HTERT RPE-1 (cell line): Measurements from ENCODE around the gene PRDM16.

Experiments used
- in situ Hi-C: fragments of 300-500 bp; cut with MboI; formaldehyde crosslinking; loops from 4 replicates; pipeline ENCODE4 v1.14.3; 2020; ENCODE audit warnings: low sequenced_read_pairs

The PRDM16 gene

DNA sequence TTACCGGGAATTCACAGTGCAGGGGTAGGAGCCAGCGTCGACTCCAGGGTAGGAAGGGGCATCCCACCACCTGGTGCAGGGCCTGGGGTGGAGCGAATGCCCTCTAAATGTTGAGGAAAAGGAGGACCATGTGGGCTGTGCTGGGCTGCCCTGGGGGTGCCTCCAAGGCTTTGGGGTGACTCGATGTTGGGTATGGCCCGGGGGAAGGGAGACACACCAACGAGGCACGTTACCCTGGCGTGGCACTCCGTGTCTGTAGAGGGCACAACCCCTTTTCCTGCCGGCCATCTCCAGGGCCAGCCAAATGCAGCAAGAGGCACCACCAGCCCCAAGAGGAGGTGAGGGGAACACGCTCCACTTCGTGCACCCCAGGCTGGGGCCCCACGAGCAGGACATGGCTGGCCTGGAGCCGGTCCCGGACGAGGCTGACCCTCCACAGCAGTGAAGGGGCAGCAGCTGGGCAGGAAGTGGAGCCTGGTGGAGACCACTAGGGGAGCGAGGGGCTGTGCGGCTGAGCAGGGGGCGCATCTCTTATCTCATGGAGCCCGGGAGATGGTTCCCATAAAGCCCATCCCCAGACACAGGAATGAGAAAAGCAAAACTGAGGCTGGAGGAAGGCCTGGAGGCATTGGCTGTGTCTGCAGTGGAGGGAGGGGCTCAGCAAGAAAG is 36.5 kb upstream of the PRDM16 start:
- in situ Hi-C loops, result no loop called here

GRCh38 chr1:3033040-3033789 is 35.8 kb upstream of the PRDM16 start:
- in situ Hi-C loops, result no loop called here

DNA sequence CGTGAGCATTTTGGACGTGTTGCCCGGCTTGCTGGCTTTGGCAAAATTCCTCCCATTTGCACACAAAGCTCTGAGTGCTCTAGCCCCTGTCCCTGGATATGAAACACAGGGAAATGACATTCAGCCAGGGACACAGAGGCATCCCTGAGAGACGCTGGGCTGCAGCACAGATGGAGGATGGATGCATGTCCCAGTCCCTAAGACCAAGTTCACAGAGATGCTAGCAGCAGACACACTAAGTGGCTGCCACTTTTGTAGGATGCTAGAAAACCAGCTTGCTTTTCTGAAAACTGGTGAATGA is 35.3 kb upstream of the PRDM16 start:
- in situ Hi-C loops, result no loop called here

DNA sequence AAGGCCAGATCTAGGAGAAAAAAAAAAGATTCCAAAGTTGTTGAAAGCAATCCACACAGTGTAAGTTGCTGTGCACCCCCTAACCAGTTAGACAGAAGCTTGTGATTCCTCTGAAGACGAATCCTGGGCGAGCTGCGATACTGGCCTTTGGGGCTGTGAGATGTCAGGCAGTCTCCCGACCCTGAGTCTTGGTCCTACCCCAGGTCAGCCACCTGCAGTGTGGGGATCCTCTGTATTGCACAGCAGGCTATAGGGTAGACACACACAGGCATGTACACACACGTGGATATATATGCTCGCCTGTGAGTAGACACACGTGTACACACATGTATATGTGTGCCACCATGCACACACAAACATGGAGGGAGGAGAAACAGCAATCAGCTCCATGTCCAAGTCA is 34.8 kb upstream of the PRDM16 start:
- in situ Hi-C loops, result no loop called here

DNA sequence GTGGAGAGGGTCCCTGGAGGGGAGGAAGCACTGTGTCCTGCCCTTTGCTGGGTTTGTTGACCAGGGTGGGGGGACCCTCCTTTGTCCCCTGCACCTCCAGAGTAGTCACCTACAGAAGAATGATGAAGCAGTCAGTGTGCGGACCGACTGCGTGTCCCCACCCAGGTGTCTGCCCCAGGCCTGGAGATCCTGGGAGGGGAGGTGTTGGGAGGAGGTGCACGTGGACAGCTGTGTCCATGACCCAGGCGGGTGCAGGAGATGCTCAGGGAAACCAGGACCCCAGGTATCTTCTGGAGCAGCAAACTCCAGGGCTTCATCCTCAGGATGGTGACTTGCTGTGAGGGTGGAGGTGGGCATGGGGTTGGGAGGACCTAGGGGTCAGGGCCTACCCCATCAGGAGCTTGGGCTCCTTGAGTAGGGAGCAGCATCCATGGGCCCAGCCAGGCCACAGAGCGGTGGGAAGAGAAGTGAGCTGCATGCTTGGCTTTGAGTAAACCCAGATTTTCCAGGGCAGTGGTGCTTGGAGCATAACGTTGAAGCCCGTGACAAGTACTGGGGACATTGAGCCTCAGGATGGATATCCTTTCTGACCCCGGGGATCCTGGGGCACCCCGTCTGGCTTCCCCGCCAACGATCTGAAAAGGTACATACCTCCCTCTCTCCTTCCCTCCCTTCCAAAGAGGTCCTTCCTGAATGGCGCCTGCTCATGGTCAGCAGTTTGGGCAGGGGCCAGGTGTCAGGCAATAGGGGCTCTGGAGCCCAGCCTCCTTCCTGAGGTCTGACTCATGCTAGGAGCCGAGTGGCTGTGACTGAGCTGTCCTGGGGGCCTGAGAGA is 34.1 kb upstream of the PRDM16 start:
- in situ Hi-C loops, result no loop called here

DNA sequence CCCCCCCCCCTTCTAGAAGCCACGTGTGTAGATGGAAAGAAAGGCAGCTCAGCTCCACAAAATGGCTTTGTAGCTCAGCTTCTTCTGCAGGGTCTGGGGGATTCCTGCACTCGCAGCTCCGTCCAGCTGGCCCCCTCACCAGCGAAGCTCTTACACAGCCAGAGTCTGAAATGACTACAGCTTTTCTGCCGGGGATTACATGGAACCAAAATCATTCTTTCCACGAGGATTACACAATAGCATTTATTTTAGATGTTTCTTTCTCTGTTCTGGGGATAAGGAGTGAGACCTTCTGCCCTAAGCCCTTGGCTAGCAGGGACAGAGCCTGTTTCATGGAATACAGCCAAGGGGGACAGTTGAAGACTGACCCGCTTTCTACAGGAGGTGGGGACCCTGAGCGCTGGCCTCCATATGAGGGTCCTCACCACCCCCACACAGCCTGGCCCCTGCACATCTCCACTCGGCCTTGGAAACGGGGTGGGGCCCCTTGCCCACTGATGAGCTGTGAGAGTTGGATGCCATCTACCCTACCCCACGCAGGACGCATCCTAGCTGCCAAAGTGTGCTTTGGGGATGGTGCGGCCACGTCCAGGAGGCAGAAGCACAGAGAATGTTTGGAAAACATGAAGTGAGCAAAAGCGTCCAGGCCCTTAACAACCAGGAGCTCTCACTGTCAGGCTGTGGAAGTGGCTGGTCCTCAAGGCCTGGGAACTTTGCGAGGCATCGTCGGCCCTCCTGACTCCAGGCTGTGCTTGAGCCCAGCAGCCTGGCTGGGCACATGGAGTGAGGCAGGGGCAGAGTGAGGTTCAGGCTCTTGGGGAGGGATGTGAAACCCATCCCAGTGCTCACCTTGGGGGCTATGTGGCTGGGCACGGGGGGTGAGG is 33.2 kb upstream of the PRDM16 start:
- in situ Hi-C loops, result no loop called here

DNA sequence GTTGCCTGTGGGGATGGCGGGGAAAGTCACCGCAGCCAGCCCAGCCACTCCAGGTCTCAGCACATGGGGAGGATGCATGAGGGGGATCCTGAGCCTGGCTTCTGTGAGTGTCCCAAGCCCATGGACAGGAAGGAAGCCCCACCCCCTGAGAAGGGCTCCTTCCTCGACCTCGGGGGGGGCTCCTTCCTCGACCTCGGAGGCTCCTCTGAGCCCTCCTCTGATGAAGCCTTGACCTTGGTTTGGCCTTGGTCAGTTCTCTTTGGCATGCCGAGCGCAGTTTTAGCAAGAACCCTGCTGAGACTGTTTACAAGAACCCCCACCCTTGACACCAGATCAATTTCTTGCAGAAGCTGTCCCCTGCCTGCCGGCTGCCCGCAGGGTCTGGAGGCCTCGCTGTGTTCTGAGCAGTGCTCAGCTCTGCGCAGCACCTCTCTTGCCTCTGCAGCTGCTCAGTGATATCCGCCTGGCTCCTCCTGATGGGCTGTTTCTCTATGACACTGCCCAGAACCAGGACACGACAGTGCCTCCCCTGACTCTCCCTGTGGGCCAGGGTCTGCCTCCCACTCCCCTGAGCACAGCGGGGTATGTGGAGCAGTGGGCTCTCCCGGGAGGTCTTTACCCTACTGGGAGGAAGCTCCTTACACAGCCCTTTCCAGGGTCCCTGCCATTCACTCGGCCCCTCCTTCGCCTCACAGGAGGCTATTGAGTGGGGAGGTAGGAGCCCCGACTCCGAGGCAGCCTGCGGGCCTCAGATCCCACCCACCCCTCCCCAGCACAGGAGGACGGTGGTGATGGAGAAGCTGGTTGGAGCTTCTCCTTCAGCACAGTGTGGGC is 32.3 kb upstream of the PRDM16 start:
- in situ Hi-C loops, result no loop called here

- in situ Hi-C loops, result no loop called here
These were observed 31.5 kb upstream of the PRDM16 start for GRCh38 chr1:3037281-3038040.

DNA sequence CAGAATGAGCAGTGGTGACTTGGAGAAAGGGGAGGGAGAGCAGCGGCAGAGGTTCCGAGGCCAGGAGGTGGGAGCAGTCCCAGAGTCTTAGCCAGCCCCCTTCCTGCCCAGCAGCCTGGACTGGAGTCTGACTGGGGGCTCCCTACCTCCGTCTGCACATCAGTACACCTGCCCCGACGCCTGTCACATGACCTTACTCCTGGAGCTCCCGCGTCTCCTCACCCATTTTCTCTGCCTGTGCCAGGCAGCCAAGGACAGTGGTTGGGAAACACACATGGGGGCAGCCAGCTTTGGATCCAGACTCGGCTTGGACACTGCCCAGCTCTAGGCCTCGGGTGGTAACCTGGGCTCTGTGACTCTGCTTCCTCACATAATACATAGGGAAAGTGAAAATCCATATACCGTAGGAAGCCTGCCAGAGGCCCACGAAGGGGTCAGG is 30.9 kb upstream of the PRDM16 start:
- in situ Hi-C loops, result no loop called here

- in situ Hi-C loops, result no loop called here
These were observed 30.3 kb upstream of the PRDM16 start for GRCh38 chr1:3038571-3039181.

DNA sequence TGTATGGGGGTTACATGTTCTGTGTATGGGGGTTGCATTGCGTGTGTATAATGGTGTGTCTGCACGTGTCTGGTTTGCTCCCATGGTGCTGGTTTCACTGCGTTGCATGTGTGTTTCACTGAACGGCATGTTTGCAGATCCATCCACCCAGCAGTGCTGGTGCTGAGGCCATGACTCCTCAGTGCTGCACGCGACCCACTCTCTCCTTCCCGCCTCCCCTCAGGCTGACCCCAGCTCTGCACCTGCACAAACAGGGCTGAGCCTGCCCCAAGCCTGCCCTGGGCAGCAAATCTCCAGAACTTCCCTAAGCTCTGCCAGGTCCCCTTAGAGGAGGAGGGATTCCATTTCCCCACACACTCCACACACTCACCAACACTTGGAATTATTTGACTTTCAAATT is 29.0 kb upstream of the PRDM16 start:
- in situ Hi-C loops, result no loop called here

- in situ Hi-C loops, result no loop called here
These were observed 26.5 kb upstream of the PRDM16 start for GRCh38 chr1:3042481-3042880.

GRCh38 chr1:3049164-3049563 is 19.8 kb upstream of the PRDM16 start:
- in situ Hi-C loops, result no loop called here

GRCh38 chr1:3049905-3050304 is 19.1 kb upstream of the PRDM16 start:
- in situ Hi-C loops, result no loop called here

DNA sequence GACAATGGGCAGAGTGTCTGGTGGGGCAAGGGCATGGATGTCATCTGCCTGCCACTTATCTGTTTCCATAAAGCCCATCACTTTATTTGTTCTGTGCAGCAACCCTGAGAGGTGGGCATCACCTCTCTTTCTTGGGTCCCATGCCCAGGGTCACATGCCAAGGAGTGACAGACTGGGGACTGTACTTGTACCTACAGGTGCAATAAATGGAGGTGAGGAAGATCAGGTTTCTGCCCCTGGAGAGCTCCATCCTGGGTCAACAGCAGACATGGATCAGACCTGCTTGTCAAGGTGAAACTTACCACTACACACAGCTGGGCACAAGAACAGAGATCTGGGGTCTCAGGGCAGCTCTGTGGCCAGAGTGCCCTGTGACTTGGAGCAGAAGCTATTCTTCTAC is 18.4 kb upstream of the PRDM16 start:
- in situ Hi-C loops, result no loop called here

DNA sequence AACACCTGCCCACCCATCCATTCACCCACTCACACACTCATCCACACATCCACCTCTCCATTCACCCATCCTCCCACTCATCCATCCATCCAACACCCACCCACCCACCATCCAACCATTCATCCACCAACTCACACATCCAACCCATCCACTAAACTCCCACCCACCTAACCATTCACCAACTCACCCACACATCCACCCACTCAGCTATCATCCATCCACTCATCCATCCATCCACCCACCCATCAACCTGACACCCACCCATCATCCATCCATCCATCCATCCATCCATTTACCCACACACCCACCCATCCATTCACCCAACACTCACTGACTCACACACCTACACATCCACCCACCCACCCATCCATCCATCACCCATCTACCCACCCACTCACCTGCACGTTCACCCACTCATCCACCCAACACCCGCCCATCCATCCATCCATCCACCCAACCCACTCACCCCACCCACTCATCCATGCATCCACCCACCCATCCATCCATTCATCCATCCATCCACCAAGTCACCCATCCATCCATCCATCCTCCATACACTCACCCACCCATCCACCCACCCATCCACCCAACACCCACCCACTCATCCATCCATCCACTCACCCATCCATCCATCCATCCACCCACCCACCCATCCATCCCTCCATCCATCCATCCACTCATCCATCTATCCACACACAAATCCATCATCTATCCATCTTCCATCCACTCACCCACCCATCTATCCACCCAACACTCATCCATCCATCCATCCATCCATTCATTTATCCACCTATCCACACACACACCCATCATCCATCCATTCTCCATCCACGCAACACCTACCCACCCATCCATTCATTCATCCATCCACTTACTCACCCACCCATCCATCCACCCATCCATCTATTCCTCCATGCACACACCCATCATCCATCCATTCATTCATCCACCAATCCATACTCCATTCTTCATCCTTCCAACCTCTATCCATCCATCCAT is 17.4 kb upstream of the PRDM16 start:
- in situ Hi-C loops, result no loop called here

DNA sequence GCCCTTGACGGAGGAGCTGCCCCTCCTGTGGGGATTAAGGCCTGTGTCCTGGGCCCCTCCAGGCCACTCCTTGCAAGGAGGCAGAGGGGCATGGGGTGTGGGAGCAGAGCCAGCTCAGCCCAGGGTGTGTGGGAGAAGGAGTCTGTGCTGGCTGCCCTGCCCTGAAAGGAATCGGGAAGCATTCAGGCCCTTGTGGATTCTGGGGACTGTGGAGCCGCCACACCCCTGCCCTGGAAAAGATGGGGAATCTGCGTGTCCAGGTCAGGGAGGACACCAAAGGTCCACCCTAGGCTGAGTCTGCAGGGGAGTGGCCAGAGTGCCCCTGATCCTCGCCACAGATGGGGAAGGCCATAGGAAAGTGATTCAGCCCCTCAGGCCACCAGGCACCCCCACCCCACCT is 16.5 kb upstream of the PRDM16 start:
- in situ Hi-C loops, result no loop called here
